GM21515 (cell line): ENCODE data around the gene SPATA31C1.
"Not testable (repeated sequence)": the region's sequence is repeated elsewhere in the genome, so short reads cannot be mapped to it uniquely, and the experiment has no call there.

Experiments used
- ATAC-seq: cut with Tn5 transposase; IDR thresholded peaks from one replicate; pipeline ENCODE4 v1.9.1; 2021; ENCODE audit not compliant: unreplicated experiment

The SPATA31C1 gene

GRCh38 chr9:87917662-87918061, at the start of gene SPATA31C1:
Gene SPATA31C1, plus strand, starts transcription at chr9:87917962.
- ATAC-seq, result not testable (repeated sequence)

- ATAC-seq, result no peak
These were observed 49.6 kb upstream of the SPATA31C1 start for GRCh38 chr9:87868175-87868574.

- no peak for ATAC-seq
These were observed 49.1 kb upstream of the SPATA31C1 start for GRCh38 chr9:87868635-87869034.

GRCh38 chr9:87869082-87869481, 48.7 kb upstream of the SPATA31C1 start:
- no peak for ATAC-seq

- ATAC-seq, result no peak
These were observed 46.2 kb upstream of the SPATA31C1 start for GRCh38 chr9:87871425-87872078.

- ATAC-seq, result no peak
These were observed 45.6 kb upstream of the SPATA31C1 start for GRCh38 chr9:87872079-87872624.

- no peak for ATAC-seq
These were observed 44.0 kb upstream of the SPATA31C1 start for GRCh38 chr9:87873607-87874303.

GRCh38 chr9:87874304-87874623, 43.5 kb upstream of the SPATA31C1 start:
- ATAC-seq, result no peak

GRCh38 chr9:87875060-87875459, 42.7 kb upstream of the SPATA31C1 start:
- no peak for ATAC-seq

GRCh38 chr9:87875831-87876545, 41.8 kb upstream of the SPATA31C1 start:
- ATAC-seq, result no peak

- no peak for ATAC-seq
These were observed 41.1 kb upstream of the SPATA31C1 start for GRCh38 chr9:87876708-87877107.

- no peak for ATAC-seq
These were observed 38.7 kb upstream of the SPATA31C1 start for GRCh38 chr9:87878989-87879511.

- no peak for ATAC-seq
These were observed 37.6 kb upstream of the SPATA31C1 start for GRCh38 chr9:87880116-87880515.

GRCh38 chr9:87880683-87881082, 37.1 kb upstream of the SPATA31C1 start:
- no peak for ATAC-seq

GRCh38 chr9:87882627-87883026, 35.1 kb upstream of the SPATA31C1 start, which contains the start of gene SPATA31E1:
Gene SPATA31E1, plus strand, starts transcription at chr9:87882877. Its CDS starts 15 bp downstream, at chr9:87882892.
- ATAC-seq, result no peak

GRCh38 chr9:87883274-87883673, 34.5 kb upstream of the SPATA31C1 start:
- no peak for ATAC-seq

- ATAC-seq, result no peak
These were observed 33.8 kb upstream of the SPATA31C1 start for GRCh38 chr9:87883990-87884389.

GRCh38 chr9:87884578-87885459, 32.9 kb upstream of the SPATA31C1 start:
- ATAC-seq, result no peak

- ATAC-seq, result no peak
These were observed 32.1 kb upstream of the SPATA31C1 start for GRCh38 chr9:87885484-87886189.
